ENCODE data around the gene INTS3. TPM values are rescaled to one million over a fixed set of nuclear protein-coding genes. Genes with fewer than 3 reads are reported as not detected.

INTS3 gene
- total and polyA plus RNA-seq, 2 donors (not counting 3 experiments of a cell fraction or from before 2014, with no cell fraction given): 61.9 to 63.1 TPM

GRCh38 chr1:153680120-153680403 lies 47.8 kb upstream of the INTS3 start:
- TF ChIP-seq CTCF (IDR thresholded peaks at IDR 0.05; ENCODE audit: extremely low read depth in 1 of 2, insufficient read depth in 1 of 2, low read depth in 1 of 2, low read length in 2 of 2) (no peak), EZH2 (IDR thresholded peaks at IDR 0.05; ENCODE audit: borderline replicate concordance, low read depth, low read length, severe bottlenecking) (no peak), JUN (IDR thresholded peaks at IDR 0.05; ENCODE audit: borderline replicate concordance, insufficient read depth, insufficient read length, low read depth) (no peak), GATA2 (IDR thresholded peaks at IDR 0.05; ENCODE audit: insufficient read depth, insufficient read length, low read depth, low read length) (no peak)
- Histone ChIP-seq H3K9ac (replicated peaks; ENCODE audit: extremely low read depth, insufficient read depth, low read length) (no peak overlapping the region), H3K4me1 (ENCODE audit: control insufficient read depth, extremely low read depth, insufficient read depth, low read length) (peaks cover 11% of the 10 kb centered on the region), H3K4me3 (replicated peaks in 1 of 3; ENCODE audit: insufficient read depth in 1 of 3, low read depth in 1 of 3, low read length in 3 of 3) (peak overlapping the region in 1 of 3 experiments; percentile 44), H3K9me3 (replicated peaks; ENCODE audit: control insufficient read depth, insufficient read depth, low read length) (no peaks in the 10 kb centered on the region), H4K20me1 (replicated peaks; ENCODE audit: control insufficient read depth, extremely low read depth, insufficient read depth, low read length) (no peaks in the 10 kb centered on the region), H3K36me3 (ENCODE audit: control insufficient read depth in 2 of 2, extremely low read depth in 1 of 2, insufficient read depth in 2 of 2, low read length in 2 of 2) (peaks cover 0 to 7% of the 10 kb centered on the region in 2 experiments), H3K4me2 (ENCODE audit: insufficient read depth, low read length) (no peak overlapping the region), H3K27ac (ENCODE audit: insufficient read depth, low read depth, low read length) (no peak overlapping the region), H2AFZ (ENCODE audit: low read depth, low read length) (peak overlapping the region; percentile 87), H3K9me1 (replicated peaks; ENCODE audit: control insufficient read depth, extremely low read depth, insufficient read depth, low read length) (no peaks in the 10 kb centered on the region), H3K27me3 (ENCODE audit: control insufficient read depth in 2 of 2, insufficient read depth in 2 of 2, low read length in 2 of 2) (peaks cover 4 to 5% of the 10 kb centered on the region in 2 experiments), H3K79me2 (ENCODE audit: control insufficient read depth, insufficient read depth, low read length) (no peaks in the 10 kb centered on the region)
- BruUV-seq (replicated peaks): no TSS peak
- dilution Hi-C loops (cut with MboI; ENCODE audit: extremely low pct_ligation_motif_present, low sequenced_read_pairs) (no loop called here), intact Hi-C loops (cut with micrococcal nuclease) (no loop called here)
- CTCF ChIA-PET: interaction anchor here (1.0 to 7.0 kb wide), 7 partner anchors 33 to 307 kb away, joined by 4 to 83 read pairs (median 4); partner anchors contain the start of gene RAB13
- no peak for DNase-seq (ENCODE audit: low read depth, low spot score)
- POLR2A ChIA-PET: no interaction called here
- no peak for FAIRE-seq

- DNase-seq (ENCODE audit: low read depth, low spot score) (no peak), FAIRE-seq (no peak)
- dilution Hi-C loops (cut with MboI; ENCODE audit: extremely low pct_ligation_motif_present, low sequenced_read_pairs) (no loop called here), intact Hi-C loops (cut with micrococcal nuclease) (no loop called here)
- Histone ChIP-seq H3K9me3 (replicated peaks; ENCODE audit: control insufficient read depth, insufficient read depth, low read length) (no peaks in the 10 kb centered on the region), H2AFZ (ENCODE audit: low read depth, low read length) (no peak overlapping the region), H3K4me1 (ENCODE audit: control insufficient read depth, extremely low read depth, insufficient read depth, low read length) (peaks cover 11% of the 10 kb centered on the region), H3K9me1 (replicated peaks; ENCODE audit: control insufficient read depth, extremely low read depth, insufficient read depth, low read length) (no peaks in the 10 kb centered on the region), H3K79me2 (ENCODE audit: control insufficient read depth, insufficient read depth, low read length) (no peaks in the 10 kb centered on the region), H3K27ac (ENCODE audit: insufficient read depth, low read depth, low read length) (no peak overlapping the region), H3K36me3 (ENCODE audit: control insufficient read depth in 2 of 2, extremely low read depth in 1 of 2, insufficient read depth in 2 of 2, low read length in 2 of 2) (peaks cover 0 to 9% of the 10 kb centered on the region in 2 experiments), H3K4me3 (replicated peaks in 1 of 3; ENCODE audit: insufficient read depth in 1 of 3, low read depth in 1 of 3, low read length in 3 of 3) (no peak overlapping the region), H3K4me2 (ENCODE audit: insufficient read depth, low read length) (no peak overlapping the region), H3K9ac (replicated peaks; ENCODE audit: extremely low read depth, insufficient read depth, low read length) (no peak overlapping the region), H3K27me3 (ENCODE audit: control insufficient read depth in 2 of 2, insufficient read depth in 2 of 2, low read length in 2 of 2) (peaks cover 4 to 5% of the 10 kb centered on the region in 2 experiments), H4K20me1 (replicated peaks; ENCODE audit: control insufficient read depth, extremely low read depth, insufficient read depth, low read length) (no peaks in the 10 kb centered on the region)
- TF ChIP-seq POLR2AphosphoS5 (IDR thresholded peaks at IDR 0.05; ENCODE audit: insufficient read depth, low read depth, low read length) (no peak), MYC (IDR thresholded peaks at IDR 0.05; ENCODE audit: low read depth, low read length) (no peak), GATA2 (IDR thresholded peaks at IDR 0.05; ENCODE audit: insufficient read depth, insufficient read length, low read depth, low read length) (no peak), POLR2A (IDR thresholded peaks at IDR 0.05; ENCODE audit: low read depth, low read length) (no peak), MAX (IDR thresholded peaks at IDR 0.05; ENCODE audit: insufficient read depth, insufficient read length) (no peak), CTCF (IDR thresholded peaks at IDR 0.05; ENCODE audit: extremely low read depth in 1 of 2, insufficient read depth in 1 of 2, low read depth in 1 of 2, low read length in 2 of 2) (no peak), JUN (IDR thresholded peaks at IDR 0.05; ENCODE audit: borderline replicate concordance, insufficient read depth, insufficient read length, low read depth) (no peak), EZH2 (IDR thresholded peaks at IDR 0.05; ENCODE audit: borderline replicate concordance, low read depth, low read length, severe bottlenecking) (no peak), FOS (IDR thresholded peaks at IDR 0.05; ENCODE audit: borderline replicate concordance, insufficient read depth, low read length) (no peak)
- ChIA-PET CTCF (interaction anchor here (0.5 to 1.4 kb wide), 2 partner anchors 90 to 243 kb away, joined by 3 to 4 read pairs; no protein-coding TSS in a partner anchor), POLR2A (no interaction called here)
- BruUV-seq (replicated peaks): no TSS peak
Observed at GRCh38 chr1:153682730-153683129, 45.1 kb upstream of the INTS3 start.
